ENCODE measurements around the gene ATP5PD. TPM values are rescaled to one million over a fixed set of nuclear protein-coding genes. Genes with fewer than 3 reads are reported as not detected.

The ATP5PD gene
- total and polyA plus RNA-seq, 2 donors from 2014 or later: 261 to 916 TPM

GRCh38 chr17:75078284-75079022 lies 31.7 kb upstream of the ATP5PD start:
- Histone ChIP-seq H3K27me3 (ENCODE audit: control insufficient read depth, insufficient read depth, low read length) (no peaks in the 10 kb centered on the region), H3K36me3 (ENCODE audit: control insufficient read depth in 2 of 3, insufficient read depth in 3 of 3, low read length in 3 of 3) (no peaks in the 10 kb centered on the region), H3K9ac (ENCODE audit: low read length in 3 of 3) (peak overlapping the region in 1 of 3 donors; percentile 81), H3K9me3 (ENCODE audit: control insufficient read depth in 2 of 3, insufficient read depth in 1 of 3, low read length in 3 of 3) (no peaks in the 10 kb centered on the region), H3K27ac (ENCODE audit: low read depth in 2 of 2, low read length in 2 of 2) (peak overlapping the region; percentile 85 to 95), H3K4me1 (ENCODE audit: control insufficient read depth in 2 of 3, insufficient read depth in 2 of 3, low read depth in 1 of 3, low read length in 3 of 3) (peaks cover 0 to 40% (median 20%) of the 10 kb centered on the region in 3 donors), H3K4me3 (ENCODE audit: low read length in 3 of 3) (peak overlapping the region in 1 of 3 donors; percentile 43)
- DNase-seq: peak; percentile 60 to 95 (median 86)
- no peak for TF ChIP-seq CTCF (IDR thresholded peaks at IDR 0.05; ENCODE audit: borderline replicate concordance, extremely low read depth, insufficient read depth)
- intact Hi-C loops (cut with DNase I): no loop called here
- FAIRE-seq: no peak

- Histone ChIP-seq H3K9ac (ENCODE audit: low read length in 3 of 3) (peak overlapping the region in 1 of 3 donors; percentile 81), H3K4me1 (ENCODE audit: control insufficient read depth in 2 of 3, insufficient read depth in 2 of 3, low read depth in 1 of 3, low read length in 3 of 3) (peaks cover 0 to 41% (median 20%) of the 10 kb centered on the region in 3 donors), H3K36me3 (ENCODE audit: control insufficient read depth in 2 of 3, insufficient read depth in 3 of 3, low read length in 3 of 3) (no peaks in the 10 kb centered on the region), H3K4me3 (ENCODE audit: low read length in 3 of 3) (peak overlapping the region in 2 of 3 donors; percentile 40 to 43), H3K27me3 (ENCODE audit: control insufficient read depth, insufficient read depth, low read length) (no peaks in the 10 kb centered on the region), H3K27ac (ENCODE audit: low read depth in 2 of 2, low read length in 2 of 2) (peak overlapping the region; percentile 84 to 95), H3K9me3 (ENCODE audit: control insufficient read depth in 2 of 3, insufficient read depth in 1 of 3, low read length in 3 of 3) (no peaks in the 10 kb centered on the region)
- intact Hi-C loops (cut with DNase I): no loop called here
- DNase-seq (peak; percentile 66 to 92 (median 72)), FAIRE-seq (no peak)
- TF ChIP-seq CTCF (IDR thresholded peaks at IDR 0.05; ENCODE audit: borderline replicate concordance, extremely low read depth, insufficient read depth): peak; percentile 12
These were observed 30.9 kb upstream of the ATP5PD start for GRCh38 chr17:75077496-75078283.

GRCh38 chr17:75077072-75077495 lies 30.3 kb upstream of the ATP5PD start:
- Histone ChIP-seq H3K9me3 (ENCODE audit: control insufficient read depth in 2 of 3, insufficient read depth in 1 of 3, low read length in 3 of 3) (no peaks in the 10 kb centered on the region), H3K4me3 (ENCODE audit: low read length in 3 of 3) (peak overlapping the region in 2 of 3 donors; percentile 40 to 43), H3K9ac (ENCODE audit: low read length in 3 of 3) (peak overlapping the region in 1 of 3 donors; percentile 81), H3K36me3 (ENCODE audit: control insufficient read depth in 2 of 3, insufficient read depth in 3 of 3, low read length in 3 of 3) (no peaks in the 10 kb centered on the region), H3K27ac (ENCODE audit: low read depth in 2 of 2, low read length in 2 of 2) (peak overlapping the region; percentile 84 to 95), H3K4me1 (ENCODE audit: control insufficient read depth in 2 of 3, insufficient read depth in 2 of 3, low read depth in 1 of 3, low read length in 3 of 3) (peaks cover 0 to 39% (median 20%) of the 10 kb centered on the region in 3 donors), H3K27me3 (ENCODE audit: control insufficient read depth, insufficient read depth, low read length) (no peaks in the 10 kb centered on the region)
- intact Hi-C loops (cut with DNase I): no loop called here
- DNase-seq (peak in 2 of 5 donors; percentile 77 to 79), FAIRE-seq (no peak)
- no peak for TF ChIP-seq CTCF (IDR thresholded peaks at IDR 0.05; ENCODE audit: borderline replicate concordance, extremely low read depth, insufficient read depth)

Data from kidney (tissue), 14 donors.